Nucleus accumbens (tissue), 56 donors: ENCODE results near the gene USE1.
"Not testable (repeated sequence)": the region's sequence is repeated elsewhere in the genome, so short reads cannot be mapped to it uniquely, and the experiment has no call there.

ENCODE experiments used
- DNase-seq, 56 donors: peaks; one replicate each; lab custom pipeline; 2025; lab: John Stamatoyannopoulos, UW

USE1 gene

GRCh38 chr19:17215127-17215971 lies at the start of gene USE1:
TSS of gene USE1 (plus strand) at chr19:17215357. CDS start at chr19:17215406, 49 bp downstream.
- peak; percentile 52 to 95 (median 85) for DNase-seq

DNA sequence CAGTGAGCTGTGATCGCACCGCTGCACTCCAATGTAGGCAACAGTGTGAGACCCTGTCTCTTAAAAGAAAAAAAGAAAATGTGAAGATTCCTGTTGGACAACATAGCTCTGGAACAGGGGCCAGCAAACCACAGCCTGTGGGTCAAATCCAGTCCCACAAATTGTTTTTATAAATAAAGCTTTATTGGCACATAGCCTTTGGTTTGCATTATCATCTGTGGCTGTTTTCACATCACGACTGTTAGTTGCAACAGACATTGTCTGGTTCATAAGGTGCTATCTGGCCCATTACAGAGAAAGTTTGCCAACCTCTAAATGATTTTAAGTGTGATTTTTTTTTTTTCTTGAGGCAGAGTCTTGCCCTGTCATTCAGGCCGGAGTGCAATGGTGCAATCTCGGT lies 49.4 kb upstream of the USE1 start:
- no peak for DNase-seq

GRCh38 chr19:17170538-17171297 lies 44.4 kb upstream of the USE1 start:
- DNase-seq, result no peak

DNA sequence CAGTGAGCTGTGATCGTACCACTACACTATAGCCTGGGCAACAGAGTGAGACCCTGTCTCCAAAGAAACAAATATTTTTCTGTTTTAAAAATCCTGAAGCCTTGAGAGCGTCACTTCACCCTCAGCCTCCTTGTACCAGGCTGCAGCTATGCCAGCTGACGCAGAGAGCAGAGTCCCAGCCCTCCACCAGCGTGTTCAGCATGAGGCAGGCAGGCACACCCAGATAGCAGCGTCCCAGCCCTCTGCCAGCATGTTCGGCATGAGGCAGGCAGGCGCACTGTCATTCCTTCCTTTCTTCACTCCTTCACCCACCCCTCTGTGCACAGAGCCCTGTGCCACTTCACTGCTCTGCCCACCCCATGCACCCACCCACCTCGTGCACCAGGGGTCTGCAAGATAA lies 43.3 kb upstream of the USE1 start:
- DNase-seq, result no peak

GRCh38 chr19:17172624-17173345 lies 42.4 kb upstream of the USE1 start:
- no peak for DNase-seq

GRCh38 chr19:17178291-17178690 lies 36.9 kb upstream of the USE1 start:
- DNase-seq, result no peak

DNA sequence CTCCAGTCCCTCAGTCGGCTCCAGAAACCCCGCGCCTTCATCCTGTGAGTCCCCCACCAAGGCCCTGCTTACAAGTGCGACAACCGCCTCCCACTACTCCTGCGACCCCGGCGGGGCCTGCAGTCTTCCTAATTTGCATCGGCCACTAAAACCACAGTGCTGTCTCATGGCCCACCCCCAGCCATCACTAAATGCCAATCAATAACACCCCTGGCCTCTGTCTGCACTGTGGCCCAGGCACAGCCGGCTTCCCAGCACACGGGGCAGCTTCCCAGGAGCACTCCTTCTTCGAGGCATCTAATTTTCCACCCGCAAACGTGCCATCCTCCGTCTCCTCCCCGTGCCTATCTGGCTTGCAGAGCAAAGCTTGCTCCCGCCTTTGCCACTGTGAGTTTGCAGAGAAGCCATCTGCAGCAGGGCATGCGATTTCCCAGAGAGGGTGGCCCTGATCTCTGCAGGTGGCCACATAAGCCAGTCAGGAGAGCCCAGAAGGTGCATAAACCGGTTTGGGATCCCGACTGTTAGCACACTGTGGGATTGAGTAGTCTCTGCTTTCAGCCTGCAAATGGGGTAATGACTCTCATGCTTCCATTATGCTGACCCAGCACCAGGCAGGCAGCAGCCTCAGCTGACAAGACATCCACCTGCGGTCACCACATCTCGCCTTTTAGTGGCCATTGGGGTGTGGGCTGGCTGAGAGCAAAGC lies 34.0 kb upstream of the USE1 start:
- no peak for DNase-seq

- DNase-seq, result no peak
Observed at GRCh38 chr19:17183271-17183761, 31.8 kb upstream of the USE1 start.

GRCh38 chr19:17183858-17184321 lies 31.3 kb upstream of the USE1 start:
- DNase-seq, result no peak

DNA sequence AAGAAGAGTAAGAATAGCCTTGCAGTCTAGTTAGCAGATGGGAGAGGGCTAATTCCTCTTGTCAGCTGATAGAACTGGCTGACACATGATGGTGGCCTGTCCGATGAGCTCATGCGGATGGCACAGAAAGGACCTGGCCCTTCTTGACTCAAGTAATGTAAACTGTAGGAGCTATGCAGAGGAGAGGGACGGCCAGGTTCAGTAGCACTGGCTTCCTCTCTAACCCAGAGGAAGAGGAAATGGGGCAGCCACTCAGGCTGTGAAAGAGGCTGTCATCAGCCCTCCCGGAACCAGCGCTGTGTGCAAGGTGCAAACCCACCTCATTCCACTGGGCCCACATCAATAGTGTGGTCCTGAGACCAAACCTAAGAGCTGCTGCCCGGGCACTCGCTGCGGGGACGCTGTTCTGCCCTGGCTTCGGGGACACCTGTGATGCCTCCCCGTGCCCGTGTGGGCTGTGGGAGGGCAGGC lies 30.8 kb upstream of the USE1 start:
- no peak for DNase-seq

DNA sequence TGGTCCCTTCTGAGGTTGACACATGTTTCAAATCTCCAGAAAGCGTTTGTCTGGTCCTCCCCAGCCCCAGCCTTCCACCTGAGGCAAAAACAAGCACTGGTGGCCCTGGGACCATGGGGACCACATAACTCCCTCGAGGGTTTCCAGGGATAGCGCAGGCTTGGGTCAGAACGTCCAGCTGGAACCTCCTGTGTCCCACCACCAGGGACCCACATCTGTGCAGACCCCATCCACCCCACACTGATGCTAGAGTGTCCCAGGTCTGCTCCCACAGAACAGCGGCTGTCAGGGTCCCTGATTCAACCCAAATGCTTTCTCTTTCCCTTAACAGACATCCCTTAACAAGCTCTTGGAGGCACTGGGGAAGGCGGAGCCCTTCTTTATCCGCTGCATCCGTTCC lies 29.6 kb upstream of the USE1 start:
- DNase-seq, result no peak

DNA sequence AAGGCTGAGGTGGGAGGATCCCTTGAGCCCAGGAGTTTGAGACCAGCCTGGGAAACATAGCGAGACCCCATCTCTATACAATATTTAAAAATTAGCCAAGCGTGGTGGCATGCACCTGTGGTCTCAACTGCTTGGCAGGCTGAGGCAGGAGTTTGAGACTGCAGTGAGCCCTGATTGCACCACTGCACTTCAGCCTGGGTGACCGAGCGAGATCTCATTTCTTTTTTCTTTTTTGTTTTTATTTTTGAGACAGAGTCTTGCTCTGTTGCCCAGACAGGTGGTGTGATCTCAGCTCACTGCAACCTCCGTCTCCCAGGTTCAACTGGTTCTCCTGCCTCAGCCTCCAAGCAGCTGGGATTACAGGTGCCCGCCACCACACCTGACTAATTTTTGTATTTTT lies 23.4 kb upstream of the USE1 start:
- not testable (repeated sequence) for DNase-seq

DNA sequence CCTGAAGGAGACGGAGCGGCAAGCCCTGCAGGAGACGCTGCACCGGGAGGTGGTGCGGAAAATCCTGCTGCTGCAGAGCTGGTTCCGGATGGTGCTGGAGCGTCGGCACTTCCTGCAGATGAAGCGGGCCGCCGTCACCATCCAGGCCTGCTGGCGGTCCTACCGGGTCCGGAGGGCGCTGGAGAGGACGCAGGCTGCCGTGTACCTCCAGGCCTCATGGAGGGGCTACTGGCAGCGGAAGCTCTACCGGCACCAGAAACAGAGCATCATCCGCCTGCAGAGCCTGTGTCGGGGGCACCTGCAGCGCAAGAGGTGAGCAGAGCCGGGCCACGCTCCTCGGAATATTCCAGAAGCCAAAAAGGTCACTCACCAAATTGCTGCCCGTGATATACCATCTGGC lies 22.4 kb upstream of the USE1 start:
- DNase-seq, result no peak

- no peak for DNase-seq
Observed at GRCh38 chr19:17194608-17195007, 20.5 kb upstream of the USE1 start.

- DNase-seq, result no peak
Observed at GRCh38 chr19:17195106-17195505, 20.1 kb upstream of the USE1 start.

DNA sequence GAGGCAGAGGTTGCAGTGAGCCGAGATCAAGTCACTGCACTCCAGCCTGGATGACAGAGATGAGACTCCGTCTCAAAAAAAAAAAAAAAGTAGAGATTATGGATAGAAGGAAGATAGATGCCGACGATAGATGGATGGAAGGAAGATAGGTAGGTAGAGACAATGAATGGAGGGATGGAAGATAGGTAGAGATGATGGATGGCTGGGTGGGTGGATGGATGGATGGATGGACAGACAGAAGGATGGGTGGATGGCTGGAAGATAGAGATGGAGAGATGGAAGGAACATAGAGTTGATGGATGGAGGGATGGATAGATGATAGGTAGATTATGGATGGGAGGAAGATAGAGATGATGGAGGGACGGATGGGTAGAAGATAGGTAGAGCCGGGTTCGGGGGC lies 18.5 kb upstream of the USE1 start:
- no peak for DNase-seq

GRCh38 chr19:17197666-17198065 lies 17.5 kb upstream of the USE1 start:
- no peak for DNase-seq

DNA sequence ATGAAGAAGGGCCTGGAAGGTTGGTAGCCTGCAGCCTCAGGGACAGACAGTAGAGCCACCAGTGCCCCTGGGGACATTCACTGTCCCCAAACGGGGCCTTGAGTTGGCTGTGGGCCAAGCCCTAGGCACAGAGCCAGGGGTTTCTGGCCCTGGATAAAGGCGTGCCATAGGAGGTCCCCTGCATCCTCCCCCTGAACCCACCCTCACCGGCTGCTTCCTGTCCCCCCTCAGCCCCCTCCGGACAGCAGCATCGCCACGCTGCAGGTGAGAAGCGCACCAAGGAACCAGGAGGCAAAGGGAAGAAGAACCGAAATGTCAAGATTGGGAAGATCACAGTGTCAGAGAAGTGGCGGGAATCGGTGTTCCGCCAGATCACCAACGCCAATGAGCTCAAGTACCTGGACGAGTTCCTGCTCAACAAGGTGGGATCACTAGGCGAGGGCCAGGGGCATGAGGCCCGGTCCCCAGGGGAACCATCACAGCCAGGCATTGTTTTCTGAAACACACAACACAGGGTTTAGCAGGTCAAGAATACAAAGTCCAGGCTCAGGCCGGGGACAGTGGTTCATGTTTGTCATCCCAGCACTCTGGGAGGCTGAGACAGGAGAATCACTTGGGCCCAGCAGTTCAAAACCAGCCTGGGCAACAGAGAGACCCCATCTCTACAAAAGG lies 14.6 kb upstream of the USE1 start:
- DNase-seq, result no peak

DNA sequence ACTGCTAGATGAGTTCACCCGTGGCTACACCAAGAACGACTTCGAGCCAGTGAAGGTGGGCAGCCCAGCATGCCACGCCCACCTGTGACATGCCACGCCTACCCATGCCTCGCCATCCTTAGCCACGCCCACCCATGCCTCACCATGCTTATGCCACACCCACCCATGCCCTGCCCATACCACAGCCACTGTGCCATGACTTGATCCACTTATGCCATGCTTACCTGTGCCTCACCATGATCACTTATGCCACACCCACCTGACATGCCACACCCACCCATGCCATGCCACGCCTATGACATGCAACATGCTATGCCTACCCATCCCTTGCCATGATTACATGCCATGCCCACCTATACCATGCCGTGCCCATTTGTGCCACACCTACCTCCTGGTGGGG lies 12.9 kb upstream of the USE1 start:
- no peak for DNase-seq

DNA sequence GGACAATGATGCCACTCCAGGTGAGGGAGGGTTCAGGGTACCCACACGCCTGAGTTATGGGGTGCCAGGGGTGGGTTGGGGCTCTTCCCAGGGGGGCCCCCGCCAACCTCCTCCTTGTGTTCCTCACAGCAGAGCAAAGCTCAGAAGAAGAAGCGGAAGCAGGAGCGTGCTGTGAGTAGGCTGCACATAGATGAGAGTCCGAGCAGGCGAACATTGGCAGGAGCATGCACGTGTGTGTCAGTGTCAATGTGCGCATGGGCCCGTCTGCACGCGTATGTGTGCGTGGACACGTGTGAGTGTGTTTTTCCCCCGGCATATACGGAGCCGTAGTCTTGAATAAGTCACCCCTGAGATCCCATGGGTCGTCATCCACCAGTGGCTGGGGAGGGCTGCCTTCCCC lies 12.4 kb upstream of the USE1 start:
- no peak for DNase-seq
